GM12801 (cell line): ENCODE results near the gene ARHGEF11.

ENCODE experiments used
- CTCF ChIP-seq: IDR thresholded peaks from one replicate; pipeline ENCODE4 v1.5.1; 2011; ENCODE audit warnings: control low read depth; ENCODE audit not compliant: insufficient read length; ENCODE audit errors: extremely low read depth

Gene ARHGEF11

GRCh38 chr1:156961709-156962108 lies 83.8 kb downstream of the ARHGEF11 start:
- no peak for TF ChIP-seq CTCF

- TF ChIP-seq CTCF: no peak
Measured at GRCh38 chr1:156959925-156960324, 85.6 kb downstream of the ARHGEF11 start.

GRCh38 chr1:156959414-156959813 lies 86.1 kb downstream of the ARHGEF11 start:
- no peak for TF ChIP-seq CTCF

- no peak for TF ChIP-seq CTCF
Measured at GRCh38 chr1:156958247-156958714, 87.3 kb downstream of the ARHGEF11 start.

- no peak for TF ChIP-seq CTCF
Measured at GRCh38 chr1:156957634-156958033, 87.9 kb downstream of the ARHGEF11 start.

GRCh38 chr1:156956333-156956732 lies 89.2 kb downstream of the ARHGEF11 start:
- no peak for TF ChIP-seq CTCF

GRCh38 chr1:156953571-156953970 lies 92.0 kb downstream of the ARHGEF11 start:
- TF ChIP-seq CTCF: no peak

- no peak for TF ChIP-seq CTCF
Measured at GRCh38 chr1:156951371-156951770, 94.2 kb downstream of the ARHGEF11 start.
